Activated CD8-positive, alpha-beta T cell treated with anti-CD3 and anti-CD28 coated beads, Interleukin-2, amount 10 ng/mL, durations not matched to agents 7 days and 5 days (primary cell): Measurements from ENCODE around the gene GET4. TPM values are rescaled to one million over a fixed set of nuclear protein-coding genes. Genes with fewer than 3 reads are reported as not detected.
"Not testable (repeated sequence)": the region's sequence is repeated elsewhere in the genome, so short reads cannot be mapped to it uniquely, and the experiment has no call there.

ENCODE experiments used
- ATAC-seq: fragments of 150-1000 bp; cut with Tn5 transposase; one replicate; pipeline ENCODE4 v1.10.0; 2021; ENCODE audit warnings: moderate library complexity
- CTCF ChIA-PET: fragments of 350-600 bp; sonication (Branson Sonifier 250); formaldehyde crosslinking; loops from one replicate; lab custom pipeline; 2021; ENCODE audit warnings: antibody characterized with exemption; lab: Charles Lee
- POLR2A ChIA-PET: fragments of 350-600 bp; sonication (Branson Sonifier 250); formaldehyde crosslinking; loops from one replicate; lab custom pipeline; 2021; ENCODE audit warnings: antibody characterized with exemption; lab: Charles Lee
- DNase-seq: peaks from one replicate; pipeline ENCODE4 v3.0.0-alpha.2; 2020
- H3K27ac Mint-ChIP-seq: one replicate; pipeline ENCODE4 v1.8.0; 2021; ENCODE audit warnings: mild to moderate bottlenecking, mixed read lengths
- H3K27me3 Mint-ChIP-seq: one replicate; pipeline ENCODE4 v1.8.0; 2021; ENCODE audit warnings: low read depth, mixed read lengths
- H3K36me3 Mint-ChIP-seq: one replicate; pipeline ENCODE4 v1.8.0; 2021; ENCODE audit warnings: low read depth, mixed read lengths
- H3K4me1 Mint-ChIP-seq: one replicate; pipeline ENCODE4 v1.8.0; 2021; ENCODE audit warnings: low read depth, mixed read lengths
- H3K4me3 Mint-ChIP-seq: one replicate; pipeline ENCODE4 v1.8.0; 2021; ENCODE audit warnings: mild to moderate bottlenecking, mixed read lengths
- H3K9me3 Mint-ChIP-seq: one replicate; pipeline ENCODE4 v1.8.0; 2022; ENCODE audit warnings: mixed read lengths; ENCODE audit not compliant: insufficient read depth
- total RNA-seq, 2 experiments: library from RNA; stranded (reverse); gene quantifications; one replicate each; pipeline ENCODE4 v1.2.3, GENCODE V29; 2021

GET4 gene
- total RNA-seq, 2 experiments from 2014 or later: 32.2 to 38.3 TPM

DNA sequence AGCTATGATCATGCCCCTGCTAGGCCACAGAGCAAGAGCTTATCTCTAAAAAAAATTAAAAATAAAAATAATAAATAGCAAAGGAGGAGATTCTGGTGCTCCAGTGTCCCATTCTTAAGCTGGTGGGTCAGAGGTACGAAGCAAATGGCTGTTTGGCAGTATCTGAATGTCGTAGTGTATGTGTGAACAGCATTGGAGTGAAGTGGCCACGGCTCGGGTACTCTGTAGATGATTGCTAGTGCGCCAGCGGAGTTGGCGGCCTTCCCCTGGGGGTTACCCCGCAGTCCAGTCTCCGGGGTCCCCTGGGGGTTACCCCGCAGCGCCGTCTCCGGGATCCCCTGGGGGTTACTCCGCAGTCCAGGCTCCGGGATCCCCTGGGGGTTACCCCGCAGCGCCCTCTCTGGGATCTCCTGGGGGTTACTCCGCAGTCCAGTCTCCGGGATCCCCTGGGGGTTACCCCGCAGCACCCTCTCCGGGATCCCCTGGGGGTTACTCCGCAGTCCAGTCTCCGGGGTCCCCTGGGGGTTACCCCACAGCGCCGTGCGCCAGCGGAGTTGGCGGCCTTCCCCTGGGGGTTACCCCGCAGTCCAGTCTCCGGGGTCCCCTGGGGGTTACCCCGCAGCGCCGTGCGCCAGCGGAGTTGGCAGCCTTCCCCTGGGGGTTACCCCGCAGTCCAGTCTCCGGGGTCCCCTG, 29.2 kb upstream of the GET4 start:
- H3K27me3 Mint-ChIP-seq, ATAC-seq, H3K4me1 Mint-ChIP-seq, H3K4me3 Mint-ChIP-seq, H3K27ac Mint-ChIP-seq, H3K9me3 Mint-ChIP-seq, POLR2A ChIA-PET, CTCF ChIA-PET, DNase-seq: not testable (repeated sequence)
- H3K36me3 Mint-ChIP-seq: peaks cover 30% of the 10 kb centered on the region

DNA sequence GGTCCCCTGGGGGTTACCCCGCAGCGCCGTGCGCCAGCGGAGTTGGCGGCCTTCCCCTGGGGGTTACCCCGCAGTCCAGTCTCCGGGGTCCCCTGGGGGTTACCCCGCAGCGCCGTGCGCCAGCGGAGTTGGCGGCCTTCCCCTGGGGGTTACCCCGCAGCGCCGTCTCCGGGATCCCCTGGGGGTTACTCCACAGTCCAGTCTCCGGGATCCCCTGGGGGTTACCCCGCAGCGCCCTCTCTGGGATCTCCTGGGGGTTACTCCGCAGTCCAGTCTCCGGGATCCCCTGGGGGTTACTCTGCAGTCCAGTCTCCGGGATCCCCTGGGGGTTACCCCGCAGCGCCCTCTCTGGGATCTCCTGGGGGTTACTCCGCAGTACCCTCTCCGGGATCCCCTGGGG, 28.6 kb upstream of the GET4 start:
- CTCF ChIA-PET: interaction anchor here (1.1 kb wide), 1 partner anchor 25 kb away, joined by 4 read pairs; no protein-coding TSS in a partner anchor
- H3K9me3 Mint-ChIP-seq, H3K4me3 Mint-ChIP-seq, H3K4me1 Mint-ChIP-seq, H3K27ac Mint-ChIP-seq, DNase-seq, H3K27me3 Mint-ChIP-seq, POLR2A ChIA-PET, ATAC-seq: not testable (repeated sequence)
- peaks cover 26% of the 10 kb centered on the region for H3K36me3 Mint-ChIP-seq

DNA sequence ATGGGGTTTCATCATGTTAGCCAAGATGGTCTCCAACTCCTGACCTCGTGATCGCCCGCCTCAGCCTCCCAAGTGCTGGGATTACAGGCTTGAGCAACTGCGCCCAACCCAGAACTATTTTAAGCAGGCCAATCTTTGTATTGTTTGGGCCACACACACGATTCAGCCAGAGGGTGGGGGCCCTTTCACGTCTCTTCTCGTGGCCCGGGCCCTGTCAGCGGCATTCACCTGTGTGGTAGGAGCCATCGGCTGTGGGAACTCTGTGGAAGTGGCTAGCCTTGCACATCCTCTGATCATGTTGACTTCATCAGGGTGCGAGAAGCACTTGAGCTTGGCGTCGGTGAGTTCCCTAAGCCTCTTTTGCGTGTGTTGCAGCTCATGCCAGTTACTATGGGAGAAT, 27.2 kb upstream of the GET4 start:
- Mint-ChIP-seq H3K4me3 (no peak overlapping the region), H3K9me3 (peaks cover 5% of the 10 kb centered on the region), H3K27me3 (no peaks in the 10 kb centered on the region), H3K27ac (no peak overlapping the region), H3K36me3 (peaks cover 26% of the 10 kb centered on the region), H3K4me1 (no peaks in the 10 kb centered on the region)
- CTCF ChIA-PET: interaction anchor here (1.1 kb wide), 1 partner anchor 24 kb away, joined by 4 read pairs; no protein-coding TSS in a partner anchor
- POLR2A ChIA-PET: no interaction called here
- ATAC-seq: no peak
- DNase-seq: no peak

DNA sequence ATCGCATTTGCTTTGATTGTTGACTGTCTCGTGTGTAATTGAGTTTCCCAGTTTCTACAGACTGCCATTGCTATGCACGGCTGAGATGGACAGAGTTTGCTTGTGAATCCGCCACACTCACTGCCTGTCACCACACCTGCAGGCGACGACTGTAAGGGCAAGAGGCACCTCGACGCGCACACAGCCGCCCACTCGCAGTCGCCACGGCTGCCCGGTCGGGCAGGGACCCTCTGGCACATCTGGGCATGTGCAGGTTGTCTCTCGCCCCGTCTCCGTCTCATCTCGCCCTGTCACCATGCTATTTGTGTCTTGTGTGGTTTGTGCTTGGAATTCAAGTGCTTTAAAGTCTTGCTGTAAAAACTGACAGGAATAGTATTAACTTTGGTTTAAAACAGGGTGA, 26.6 kb upstream of the GET4 start:
- DNase-seq (no peak), ATAC-seq (no peak)
- Mint-ChIP-seq H3K9me3 (peaks cover 5% of the 10 kb centered on the region), H3K27me3 (no peaks in the 10 kb centered on the region), H3K36me3 (peaks cover 30% of the 10 kb centered on the region), H3K4me1 (no peaks in the 10 kb centered on the region), H3K4me3 (no peak overlapping the region), H3K27ac (no peak overlapping the region)
- ChIA-PET POLR2A (no interaction called here), CTCF (no interaction called here)

DNA sequence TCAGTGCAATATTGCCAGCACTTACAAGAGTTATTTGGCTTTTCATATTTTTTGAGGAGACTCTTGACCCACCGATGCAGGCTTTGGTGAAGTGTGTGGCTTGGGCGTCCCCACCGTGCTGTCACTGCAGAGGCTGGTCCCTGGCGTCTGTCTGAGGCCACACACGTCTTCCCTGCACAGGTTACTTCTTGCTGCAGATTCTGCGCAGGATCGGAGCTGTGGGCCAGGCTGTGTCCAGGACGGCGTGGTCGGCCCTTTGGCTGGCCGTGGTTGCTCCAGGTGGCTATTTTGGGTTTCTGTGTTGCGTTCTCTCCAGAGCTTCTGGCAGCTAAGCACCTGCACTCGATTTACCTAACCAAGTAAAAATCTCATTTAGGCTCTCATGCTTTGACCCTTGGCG, 25.1 kb upstream of the GET4 start:
- Mint-ChIP-seq H3K27me3 (no peaks in the 10 kb centered on the region), H3K4me1 (no peaks in the 10 kb centered on the region), H3K4me3 (no peak overlapping the region), H3K36me3 (peaks cover 29% of the 10 kb centered on the region), H3K9me3 (peaks cover 5% of the 10 kb centered on the region), H3K27ac (no peak overlapping the region)
- ATAC-seq (no peak), DNase-seq (no peak)
- POLR2A ChIA-PET: interaction anchor here (0.6 kb wide), 1 partner anchor 62 kb away, joined by 3 read pairs; no protein-coding TSS in a partner anchor
- CTCF ChIA-PET: no interaction called here

DNA sequence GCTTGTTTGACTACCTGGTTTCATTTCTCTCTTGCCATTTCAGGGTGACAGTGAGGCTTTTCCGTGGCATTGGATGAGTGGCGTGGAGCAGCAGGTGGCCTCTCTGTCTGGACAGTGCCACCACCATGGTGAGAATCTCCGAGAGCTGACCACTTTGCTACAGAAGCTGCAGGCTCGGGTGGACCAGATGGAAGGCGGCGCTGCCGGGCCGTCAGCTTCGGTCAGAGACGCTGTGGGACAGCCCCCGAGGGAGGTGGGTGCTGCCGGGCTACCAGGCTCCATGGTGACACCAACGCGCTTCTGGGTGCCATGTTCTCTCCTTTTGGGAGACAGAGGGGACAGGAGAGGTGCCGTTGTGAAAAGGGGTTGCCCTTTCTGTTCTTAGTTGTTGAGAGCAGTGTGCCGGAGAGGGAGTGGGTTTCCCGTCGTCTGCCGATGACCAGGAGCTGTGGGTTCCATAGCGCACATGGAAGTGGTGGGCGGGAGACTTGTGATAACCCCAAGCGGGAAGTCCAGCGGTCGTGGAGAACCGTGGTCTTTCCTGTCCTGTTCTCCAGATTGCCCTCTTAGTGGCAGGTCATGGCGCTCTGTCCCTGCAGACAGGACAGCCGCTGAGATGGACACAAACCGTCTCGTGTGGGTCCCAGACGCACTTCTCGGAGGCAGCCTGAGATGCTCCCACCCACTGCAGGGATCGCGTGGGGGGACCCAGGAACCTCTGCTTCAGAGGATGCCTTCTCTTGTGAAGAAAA, 22.8 kb upstream of the GET4 start:
- Mint-ChIP-seq H3K4me3 (no peak overlapping the region), H3K9me3 (no peaks in the 10 kb centered on the region), H3K4me1 (no peaks in the 10 kb centered on the region), H3K27ac (no peak overlapping the region), H3K27me3 (no peaks in the 10 kb centered on the region), H3K36me3 (peaks cover 25% of the 10 kb centered on the region)
- POLR2A ChIA-PET: no interaction called here
- CTCF ChIA-PET: interaction anchor here (0.9 kb wide), 1 partner anchor 19 kb away, joined by 3 read pairs; no protein-coding TSS in a partner anchor
- DNase-seq (no peak), ATAC-seq (no peak)

DNA sequence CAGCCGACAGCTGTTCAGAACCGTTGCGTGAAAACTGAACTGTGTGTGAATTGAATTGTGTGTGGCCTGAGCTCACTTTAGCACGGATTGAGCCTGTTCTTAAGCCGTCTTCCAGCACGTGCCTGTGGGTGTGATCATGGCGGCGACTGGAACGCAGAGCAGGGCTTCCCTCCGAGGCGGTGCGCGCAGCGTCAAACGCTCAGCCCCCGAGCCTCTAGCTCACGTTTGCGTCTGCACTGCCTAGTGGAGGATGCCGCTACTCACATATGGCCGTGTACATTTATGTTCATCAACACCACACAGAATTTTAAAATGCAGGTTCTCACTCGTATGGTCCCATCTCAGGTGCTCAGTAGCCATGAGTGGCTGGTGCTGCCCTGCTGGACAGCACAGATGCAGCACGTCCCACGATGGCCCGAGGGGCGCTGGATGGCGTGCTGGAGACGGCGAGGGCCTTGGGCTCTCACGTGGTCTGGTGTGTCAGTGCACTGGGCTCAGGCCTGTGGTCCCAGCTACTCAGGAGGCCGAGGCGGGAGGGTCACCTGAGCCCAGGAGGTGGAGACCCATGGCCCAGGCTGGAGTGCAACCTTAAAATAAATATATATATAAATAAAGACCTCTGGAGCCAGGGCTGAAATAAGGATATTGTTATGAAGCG, 22.1 kb upstream of the GET4 start:
- ChIA-PET CTCF (interaction anchor here (0.9 kb wide), 1 partner anchor 18 kb away, joined by 3 read pairs; no protein-coding TSS in a partner anchor), POLR2A (no interaction called here)
- DNase-seq: no peak
- peaks cover 21% of the 10 kb centered on the region for H3K36me3 Mint-ChIP-seq
- no peak for ATAC-seq
- no peaks in the 10 kb centered on the region for H3K27me3 Mint-ChIP-seq
- no peak overlapping the region for H3K27ac Mint-ChIP-seq
- no peaks in the 10 kb centered on the region for H3K9me3 Mint-ChIP-seq
- H3K4me1 Mint-ChIP-seq: no peaks in the 10 kb centered on the region
- no peak overlapping the region for H3K4me3 Mint-ChIP-seq

DNA sequence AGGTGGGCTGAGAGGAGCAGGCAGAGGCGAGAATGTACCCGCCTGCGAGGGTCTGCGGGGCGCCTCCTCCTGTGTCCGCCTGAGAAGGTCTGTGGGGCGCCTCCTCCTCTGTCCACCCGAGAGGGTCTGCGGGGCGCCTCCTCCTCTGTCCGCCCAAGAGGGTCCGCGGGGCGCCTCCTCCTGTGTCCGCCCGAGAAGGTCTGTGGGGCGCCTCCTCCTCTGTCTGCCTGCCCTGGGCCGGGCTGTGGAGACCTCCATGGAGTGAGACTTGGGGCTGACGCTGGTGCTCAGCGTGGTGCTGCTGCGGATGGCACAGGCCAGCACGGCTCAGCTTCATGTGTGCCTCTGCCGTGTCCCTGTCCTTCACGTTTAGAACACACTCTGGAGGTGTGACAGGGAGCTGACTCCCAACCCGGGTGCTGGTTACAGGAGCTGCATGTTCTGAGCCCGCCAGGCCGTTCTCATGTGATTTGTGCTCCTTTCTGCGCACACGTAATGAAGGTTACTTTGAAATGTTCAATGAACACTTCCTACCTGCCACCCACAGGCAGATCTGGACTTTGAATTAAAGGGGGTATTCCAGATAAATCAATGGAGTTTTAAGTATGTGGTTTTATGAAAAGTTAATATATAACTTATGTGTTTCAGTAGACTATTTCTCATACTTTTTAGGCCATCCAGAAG, 20.5 kb upstream of the GET4 start:
- no peak overlapping the region for H3K4me3 Mint-ChIP-seq
- no peaks in the 10 kb centered on the region for H3K27me3 Mint-ChIP-seq
- H3K36me3 Mint-ChIP-seq: peaks cover 18% of the 10 kb centered on the region
- H3K9me3 Mint-ChIP-seq: no peaks in the 10 kb centered on the region
- ChIA-PET POLR2A (no interaction called here), CTCF (no interaction called here)
- H3K4me1 Mint-ChIP-seq: no peaks in the 10 kb centered on the region
- ATAC-seq: no peak
- H3K27ac Mint-ChIP-seq: no peak overlapping the region
- DNase-seq: no peak

DNA sequence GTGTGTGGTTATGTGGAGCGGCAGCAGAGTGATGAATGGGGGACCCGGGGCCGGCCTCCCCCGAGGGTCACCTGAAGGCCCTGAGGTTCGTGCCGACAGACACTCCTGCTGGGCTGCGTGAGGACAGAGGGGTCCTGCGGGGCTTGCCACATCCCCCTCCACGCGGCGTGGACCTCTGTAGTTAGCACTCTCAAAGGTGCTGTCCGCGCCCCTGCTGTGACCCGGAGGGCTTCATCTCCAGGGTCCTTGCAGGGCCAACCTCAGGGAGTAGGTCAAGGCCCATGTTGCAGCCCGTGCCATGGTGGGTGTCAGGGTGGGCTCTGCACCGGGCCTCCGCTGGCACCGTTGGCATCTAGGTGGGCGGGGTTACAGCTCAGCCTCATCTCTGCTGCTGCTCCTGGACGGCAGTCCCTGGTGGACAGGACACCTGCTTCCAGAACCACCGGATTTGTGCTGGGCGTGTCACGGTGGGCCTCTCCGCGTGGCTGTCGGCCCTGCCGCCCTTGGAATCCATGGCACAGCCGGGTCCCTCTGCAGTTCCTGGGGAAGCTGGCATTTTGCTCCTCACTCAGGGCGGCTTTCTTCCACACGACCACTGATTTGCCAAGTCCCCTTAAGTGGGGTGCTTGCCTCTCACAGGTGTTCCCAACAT, 19.8 kb upstream of the GET4 start:
- no peak for ATAC-seq

DNA sequence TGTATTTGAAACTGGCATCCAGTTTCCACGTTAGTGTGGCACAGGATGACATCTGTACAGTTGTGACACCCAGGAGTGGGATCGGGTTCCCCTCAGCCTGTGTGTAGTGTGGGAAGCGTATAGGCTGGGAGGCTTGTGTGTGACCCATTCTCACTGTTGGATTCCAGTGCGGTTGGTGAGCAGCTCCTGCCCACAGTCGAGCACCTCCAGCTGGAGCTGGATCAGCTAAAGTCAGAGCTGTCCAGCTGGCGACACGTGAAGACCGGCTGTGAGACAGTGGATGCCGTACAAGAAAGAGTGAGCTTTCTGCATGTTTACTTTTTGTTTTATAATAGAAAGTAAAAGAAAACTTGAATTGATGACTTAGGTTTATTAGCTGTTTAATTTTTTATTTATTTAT, 18.7 kb upstream of the GET4 start:
- no peak for DNase-seq
- Mint-ChIP-seq H3K4me1 (no peaks in the 10 kb centered on the region), H3K27me3 (no peaks in the 10 kb centered on the region), H3K27ac (no peak overlapping the region), H3K4me3 (no peak overlapping the region), H3K9me3 (no peaks in the 10 kb centered on the region), H3K36me3 (peaks cover 30% of the 10 kb centered on the region)
- ATAC-seq: no peak
- ChIA-PET POLR2A (no interaction called here), CTCF (no interaction called here)

More for the DNA sequence above, 19.8 kb upstream of the GET4 start:
- DNase-seq: no peak
- Mint-ChIP-seq H3K4me3 (no peak overlapping the region), H3K36me3 (peaks cover 22% of the 10 kb centered on the region), H3K9me3 (no peaks in the 10 kb centered on the region), H3K27ac (no peak overlapping the region), H3K4me1 (no peaks in the 10 kb centered on the region), H3K27me3 (no peaks in the 10 kb centered on the region)
- CTCF ChIA-PET: no interaction called here
- POLR2A ChIA-PET: no interaction called here

DNA sequence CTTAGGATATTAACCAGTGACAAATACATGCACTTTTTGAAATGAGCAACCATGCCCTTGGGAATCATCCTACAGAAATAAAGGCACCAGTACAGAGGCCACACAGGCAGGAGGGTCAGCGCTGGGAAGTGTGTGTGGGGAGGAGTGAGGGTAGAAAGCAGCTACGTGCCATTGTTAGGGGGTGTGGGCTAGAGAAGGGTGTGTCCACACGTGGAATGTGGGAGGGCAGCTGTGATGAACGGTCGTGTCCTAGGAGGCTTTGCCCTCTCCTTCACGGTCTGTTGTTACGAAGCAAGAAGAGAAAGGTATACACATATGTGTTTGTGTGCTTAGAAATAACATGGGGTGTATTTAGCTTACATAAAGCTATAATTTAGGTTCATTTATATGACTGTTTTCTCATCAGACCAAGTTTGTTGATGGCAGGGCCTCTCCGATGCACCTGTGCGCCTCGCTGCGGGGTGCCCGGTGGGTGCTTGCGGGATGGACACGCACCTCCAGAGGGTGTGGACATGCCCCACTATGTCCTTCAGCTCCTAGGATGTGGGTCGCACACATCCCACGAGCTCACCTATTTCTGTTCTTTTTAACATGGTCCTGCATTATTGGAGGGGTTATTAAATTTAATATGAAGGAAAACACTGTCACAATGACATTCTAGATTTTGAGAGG, 16.9 kb upstream of the GET4 start:
- no peaks in the 10 kb centered on the region for H3K9me3 Mint-ChIP-seq
- H3K27me3 Mint-ChIP-seq: no peaks in the 10 kb centered on the region
- no peak overlapping the region for H3K27ac Mint-ChIP-seq
- ChIA-PET POLR2A (interaction anchor here (0.8 kb wide), 1 partner anchor 16 kb away, joined by 4 read pairs; no protein-coding TSS in a partner anchor), CTCF (interaction anchor here (1.3 kb wide), 1 partner anchor 11 kb away, joined by 3 read pairs; no protein-coding TSS in a partner anchor)
- H3K4me3 Mint-ChIP-seq: no peak overlapping the region
- DNase-seq (no peak), ATAC-seq (no peak)
- H3K36me3 Mint-ChIP-seq: peaks cover 23% of the 10 kb centered on the region
- no peaks in the 10 kb centered on the region for H3K4me1 Mint-ChIP-seq
